ENCODE results near the gene SH2D4B.

SH2D4B gene

GRCh38 chr10:80664071-80664680 lies 126.5 kb downstream of the SH2D4B start:
- peak; percentile 54 for DNase-seq (ENCODE audit: low read depth)
- H3K4me3 ChIP-seq (ENCODE audit: low read depth, low read length), result no peak overlapping the region
- TF ChIP-seq CTCF (IDR thresholded peaks at IDR 0.05; ENCODE audit: control insufficient read depth, extremely low read depth, insufficient read depth), result peak; percentile 93

DNA sequence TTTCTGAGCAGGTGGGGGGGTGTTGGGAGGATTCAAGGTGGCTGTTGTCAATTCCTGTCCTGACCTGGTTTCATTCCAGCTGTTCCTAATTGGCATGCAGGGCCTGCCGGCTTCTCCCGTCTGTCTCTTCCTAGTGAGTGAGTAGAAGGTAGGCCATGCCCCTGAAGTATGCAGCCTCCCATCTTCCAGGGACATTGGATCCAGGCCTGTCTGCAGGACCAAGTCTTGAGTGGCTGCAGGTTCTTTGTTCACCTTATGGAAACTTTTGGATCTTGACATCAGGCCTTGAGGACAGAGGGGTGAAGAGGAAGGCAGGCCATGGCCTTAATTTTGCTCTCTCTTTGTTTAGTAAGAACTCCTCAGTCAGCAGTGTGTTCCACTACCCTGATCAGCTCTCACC lies 131.8 kb downstream of the SH2D4B start:
- H3K4me3 ChIP-seq (ENCODE audit: low read depth, low read length), result no peak overlapping the region
- no peak for DNase-seq (ENCODE audit: low read depth)
- no peak for TF ChIP-seq CTCF (IDR thresholded peaks at IDR 0.05; ENCODE audit: control insufficient read depth, extremely low read depth, insufficient read depth)

GRCh38 chr10:80670774-80671173 lies 133.1 kb downstream of the SH2D4B start:
- DNase-seq (ENCODE audit: low read depth), result no peak

GRCh38 chr10:80671847-80672246 lies 134.1 kb downstream of the SH2D4B start:
- H3K4me3 ChIP-seq (ENCODE audit: low read depth, low read length), result no peak overlapping the region
- TF ChIP-seq CTCF (IDR thresholded peaks at IDR 0.05; ENCODE audit: control insufficient read depth, extremely low read depth, insufficient read depth), result no peak
- DNase-seq (ENCODE audit: low read depth), result no peak

More at GRCh38 chr10:80670774-80671173, 133.1 kb downstream of the SH2D4B start:
- H3K4me3 ChIP-seq (ENCODE audit: low read depth, low read length), result no peak overlapping the region
- no peak for TF ChIP-seq CTCF (IDR thresholded peaks at IDR 0.05; ENCODE audit: control insufficient read depth, extremely low read depth, insufficient read depth)

GRCh38 chr10:80672613-80673012 lies 134.9 kb downstream of the SH2D4B start:
- TF ChIP-seq CTCF (IDR thresholded peaks at IDR 0.05; ENCODE audit: control insufficient read depth, extremely low read depth, insufficient read depth), result no peak
- no peak for DNase-seq (ENCODE audit: low read depth)
- H3K4me3 ChIP-seq (ENCODE audit: low read depth, low read length), result no peak overlapping the region

GRCh38 chr10:80674809-80675208 lies 137.1 kb downstream of the SH2D4B start:
- TF ChIP-seq CTCF (IDR thresholded peaks at IDR 0.05; ENCODE audit: control insufficient read depth, extremely low read depth, insufficient read depth), result no peak
- no peak for DNase-seq (ENCODE audit: low read depth)

GRCh38 chr10:80681142-80681541 lies 143.4 kb downstream of the SH2D4B start:
- no peak for TF ChIP-seq CTCF (IDR thresholded peaks at IDR 0.05; ENCODE audit: control insufficient read depth, extremely low read depth, insufficient read depth)
- no peak overlapping the region for H3K4me3 ChIP-seq (ENCODE audit: low read depth, low read length)
- DNase-seq (ENCODE audit: low read depth), result no peak

More at GRCh38 chr10:80674809-80675208, 137.1 kb downstream of the SH2D4B start:
- no peak overlapping the region for H3K4me3 ChIP-seq (ENCODE audit: low read depth, low read length)

Measured in LNCaP clone FGC (cell line).